Testis (tissue), 3 donors: ENCODE measurements around the gene STOML3. TPM values are rescaled to one million over a fixed set of nuclear protein-coding genes. Genes with fewer than 3 reads are reported as not detected.

Experiments used
- DNase-seq: peaks from one replicate; pipeline ENCODE4 v3.0.0-alpha.2; 2019
- H3K27ac ChIP-seq, 2 donors: fragments of 200-600 bp; sonication (generic); one replicate each; pipeline ENCODE4 v1.5.1; 2019
- H3K27me3 ChIP-seq: fragments of 200-600 bp; sonication (generic); one replicate; pipeline ENCODE4 v1.5.1; 2019
- H3K36me3 ChIP-seq: fragments of 200-600 bp; sonication (generic); one replicate; pipeline ENCODE4 v1.5.1; 2017; ENCODE audit warnings: low read depth; ENCODE audit errors: missing control alignments
- H3K4me1 ChIP-seq: fragments of 200-600 bp; sonication (generic); one replicate; pipeline ENCODE4 v1.5.1; 2019
- H3K4me3 ChIP-seq, 2 donors: fragments of 200-600 bp; sonication (generic); one replicate each; pipeline ENCODE4 v1.5.1; 2017 to 2019
- H3K9me3 ChIP-seq: fragments of 200-600 bp; sonication (generic); one replicate; pipeline ENCODE4 v1.5.1; 2017
- CTCF ChIP-seq, 3 experiments: fragments of 450-650 bp in 2 of 3; fragments of 200-600 bp in 1 of 3; sonication (generic) in 1 of 3; IDR thresholded peaks; one replicate each; pipeline ENCODE4 v1.5.1; 2016 to 2019; ENCODE audit warnings: antibody characterized with exemption in 3 of 3, mild to moderate bottlenecking in 2 of 3, moderate library complexity in 1 of 3
- POLR2A ChIP-seq: fragments of 450-650 bp; IDR thresholded peaks from one replicate; pipeline ENCODE4 v1.6.1; 2017; ENCODE audit warnings: antibody characterized with exemption, mild to moderate bottlenecking, moderate library complexity
- WGBS, 2 donors: methylation state at CpG; one replicate each; pipeline ENCODE4 v1.1.5; 2018; 5-methylcytosine and 5-hydroxymethylcytosine counted together
- intact Hi-C: fragments of 100-400 bp; cut with DNase I; formaldehyde crosslinking; loops from one replicate; pipeline ENCODE4 v1.15.1; 2023; ENCODE audit warnings: low total_unique reads
- polyA plus RNA-seq: library from polyadenylated mRNA; stranded (reverse); fragments of 350-450 nt; fragmentation: Illumina TruSeq; extraction: RNeasy Lipid Tissue Mini Kit (QIAGEN cat#74804); gene quantifications from one replicate; pipeline ENCODE4 v1.2.3, GENCODE V29; 2014; ENCODE audit warnings: low read depth, low replicate concordance; ENCODE audit not compliant: insufficient read depth
- total RNA-seq, 2 donors: library from RNA; depleted of rRNA; stranded (reverse); fragments of >200 nt; gene quantifications; one replicate each; pipeline ENCODE4 v1.2.3, GENCODE V29; 2016

Gene STOML3
- total and polyA plus RNA-seq, 3 donors from 2014 or later, result 0.12 to 0.91 TPM; not detected in 1

GRCh38 chr13:38965281-38965680, 25.4 kb downstream of the STOML3 start:
- WGBS, 2 donors, result 78 to 88% methylated on average over 4 of the region's 4 CpGs
- H3K9me3 ChIP-seq, result no peaks in the 10 kb centered on the region
- DNase-seq, result no peak
- H3K27ac ChIP-seq, result no peak overlapping the region
- intact Hi-C loops, result no loop called here
- H3K27me3 ChIP-seq, result no peaks in the 10 kb centered on the region
- no peaks in the 10 kb centered on the region for H3K4me1 ChIP-seq
- no peak overlapping the region for H3K4me3 ChIP-seq
- no peaks in the 10 kb centered on the region for H3K36me3 ChIP-seq
- TF ChIP-seq CTCF (IDR thresholded peaks at IDR 0.05) (no peak), POLR2A (no peak)

GRCh38 chr13:38960175-38960574, 30.5 kb downstream of the STOML3 start:
- intact Hi-C loops, result no loop called here
- TF ChIP-seq CTCF (IDR thresholded peaks at IDR 0.05) (no peak), POLR2A (no peak)
- Histone ChIP-seq H3K9me3 (no peaks in the 10 kb centered on the region), H3K27me3 (no peaks in the 10 kb centered on the region), H3K27ac (no peak overlapping the region), H3K4me3 (no peak overlapping the region), H3K4me1 (no peaks in the 10 kb centered on the region), H3K36me3 (no peaks in the 10 kb centered on the region)
- no peak for DNase-seq

- Histone ChIP-seq H3K27me3 (no peaks in the 10 kb centered on the region), H3K27ac (no peak overlapping the region), H3K4me3 (no peak overlapping the region), H3K36me3 (no peaks in the 10 kb centered on the region), H3K4me1 (no peaks in the 10 kb centered on the region), H3K9me3 (no peaks in the 10 kb centered on the region)
- 78 to 81% methylated on average over 11 of the region's 11 CpGs for WGBS, 2 donors
- DNase-seq, result no peak
- intact Hi-C loops, result no loop called here
- TF ChIP-seq POLR2A (no peak), CTCF (IDR thresholded peaks at IDR 0.05) (no peak)
Observed at GRCh38 chr13:38957794-38958592, 32.6 kb downstream of the STOML3 start.

- H3K4me3 ChIP-seq, result no peak overlapping the region
- intact Hi-C loops, result no loop called here
- no peak for TF ChIP-seq POLR2A
- TF ChIP-seq CTCF (IDR thresholded peaks at IDR 0.05), result no peak
Observed at GRCh38 chr13:38954844-38955243, 35.8 kb downstream of the STOML3 start.

GRCh38 chr13:38954291-38954690, 36.3 kb downstream of the STOML3 start:
- no peak for TF ChIP-seq POLR2A
- no peak for TF ChIP-seq CTCF (IDR thresholded peaks at IDR 0.05)
- no peak overlapping the region for H3K27ac ChIP-seq
- H3K9me3 ChIP-seq, result no peaks in the 10 kb centered on the region
- WGBS, 2 donors, result 62 to 80% methylated on average over 2 of the region's 2 CpGs
- intact Hi-C loops, result no loop called here
- H3K4me3 ChIP-seq, result no peak overlapping the region
- no peaks in the 10 kb centered on the region for H3K27me3 ChIP-seq
- no peaks in the 10 kb centered on the region for H3K4me1 ChIP-seq
- H3K36me3 ChIP-seq, result no peaks in the 10 kb centered on the region
- no peak for DNase-seq

More at GRCh38 chr13:38954844-38955243, 35.8 kb downstream of the STOML3 start:
- Histone ChIP-seq H3K36me3 (no peaks in the 10 kb centered on the region), H3K9me3 (no peaks in the 10 kb centered on the region), H3K4me1 (no peaks in the 10 kb centered on the region), H3K27ac (no peak overlapping the region), H3K27me3 (no peaks in the 10 kb centered on the region)
- no peak for DNase-seq
